ENCODE results near the gene TIAM2.

DNA sequence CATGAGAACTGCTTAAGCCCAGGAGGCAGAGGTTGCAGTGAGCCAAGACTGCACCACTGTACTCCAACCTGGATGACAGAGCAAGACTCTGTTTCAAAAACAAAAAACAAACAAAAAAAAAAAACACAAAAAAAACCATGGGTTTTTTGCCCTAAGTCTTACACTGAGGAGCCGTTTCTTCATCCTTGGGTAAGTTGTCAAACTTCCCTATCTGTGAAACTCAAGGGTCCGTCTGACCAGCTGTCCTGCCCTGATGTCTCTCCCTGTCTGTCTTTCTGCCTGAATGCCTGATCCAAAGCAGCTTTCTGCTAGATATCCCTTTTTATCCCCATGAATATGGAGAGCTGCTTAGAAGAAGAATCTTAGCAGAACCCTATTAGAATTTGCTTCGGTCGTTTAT lies 227.4 kb downstream of the TIAM2 start:
- no peak for TF ChIP-seq CTCF (IDR thresholded peaks at IDR 0.05; ENCODE audit: low read length)
- TF ChIP-seq EZH2 (IDR thresholded peaks at IDR 0.05; ENCODE audit: borderline replicate concordance, low read length): no peak

Measured in OCI-LY1 (cell line).